ENCODE data around the gene GPR137.

GPR137 gene

GRCh38 chr11:64296236-64296635, 10.6 kb downstream of the GPR137 start:
- no peak for TF ChIP-seq POLR2AphosphoS5 (IDR thresholded peaks at IDR 0.05; ENCODE audit: low read depth, low read length)
- no peak for TF ChIP-seq REST (IDR thresholded peaks at IDR 0.05; ENCODE audit: insufficient read depth in 1 of 2, low read depth in 2 of 2, low read length in 2 of 2)
- no peak for TF ChIP-seq FOXP2 (optimal IDR thresholded peaks at IDR 0.05; ENCODE audit: borderline replicate concordance, extremely low read depth, extremely low read length, insufficient read depth)
- TF ChIP-seq SIN3A (IDR thresholded peaks at IDR 0.05; ENCODE audit: borderline replicate concordance, insufficient read depth, low read length) = no peak
- no peak for TF ChIP-seq TAF1 (IDR thresholded peaks at IDR 0.05; ENCODE audit: borderline replicate concordance, insufficient read depth, low read length)

- TF ChIP-seq FOXP2 (optimal IDR thresholded peaks at IDR 0.05; ENCODE audit: borderline replicate concordance, extremely low read depth, extremely low read length, insufficient read depth) = no peak
- no peak for TF ChIP-seq POLR2AphosphoS5 (IDR thresholded peaks at IDR 0.05; ENCODE audit: low read depth, low read length)
- TF ChIP-seq SIN3A (IDR thresholded peaks at IDR 0.05; ENCODE audit: borderline replicate concordance, insufficient read depth, low read length) = no peak
Measured at GRCh38 chr11:64296830-64297698, 11.4 kb downstream of the GPR137 start.

- no peak for TF ChIP-seq POLR2AphosphoS5 (IDR thresholded peaks at IDR 0.05; ENCODE audit: low read depth, low read length)
- TF ChIP-seq REST (IDR thresholded peaks at IDR 0.05; ENCODE audit: insufficient read depth in 1 of 2, low read depth in 2 of 2, low read length in 2 of 2) = no peak
- TF ChIP-seq SIN3A (IDR thresholded peaks at IDR 0.05; ENCODE audit: borderline replicate concordance, insufficient read depth, low read length) = no peak
- no peak for TF ChIP-seq FOXP2 (optimal IDR thresholded peaks at IDR 0.05; ENCODE audit: borderline replicate concordance, extremely low read depth, extremely low read length, insufficient read depth)
- no peak for TF ChIP-seq TAF1 (IDR thresholded peaks at IDR 0.05; ENCODE audit: borderline replicate concordance, insufficient read depth, low read length)
Measured at GRCh38 chr11:64297699-64298358, 12.2 kb downstream of the GPR137 start.

- no peak for TF ChIP-seq POLR2AphosphoS5 (IDR thresholded peaks at IDR 0.05; ENCODE audit: low read depth, low read length)
Measured at GRCh38 chr11:64298966-64299846, 13.6 kb downstream of the GPR137 start.

- no peak for TF ChIP-seq TAF1 (IDR thresholded peaks at IDR 0.05; ENCODE audit: borderline replicate concordance, insufficient read depth, low read length)
- TF ChIP-seq SIN3A (IDR thresholded peaks at IDR 0.05; ENCODE audit: borderline replicate concordance, insufficient read depth, low read length) = no peak
- TF ChIP-seq REST (IDR thresholded peaks at IDR 0.05; ENCODE audit: insufficient read depth in 1 of 2, low read depth in 2 of 2, low read length in 2 of 2) = no peak
- no peak for TF ChIP-seq POLR2AphosphoS5 (IDR thresholded peaks at IDR 0.05; ENCODE audit: low read depth, low read length)
- TF ChIP-seq FOXP2 (optimal IDR thresholded peaks at IDR 0.05; ENCODE audit: borderline replicate concordance, extremely low read depth, extremely low read length, insufficient read depth) = no peak
Measured at GRCh38 chr11:64299847-64300648, 14.4 kb downstream of the GPR137 start, which contains the start of gene CATSPERZ. CATSPERZ (plus strand) TSS chr11:64300358; CDS start chr11:64300411, 53 bp downstream.
